HG02763 (cell line): Measurements from ENCODE around the gene FAM200C.
"Not testable (repeated sequence)": the region's sequence is repeated elsewhere in the genome, so short reads cannot be mapped to it uniquely, and the experiment has no call there.

ENCODE experiments used
- ATAC-seq: cut with Tn5 transposase; IDR thresholded peaks from one replicate; pipeline ENCODE4 v1.9.1; 2021; ENCODE audit warnings: mild to moderate bottlenecking, moderate library complexity; ENCODE audit not compliant: unreplicated experiment

FAM200C gene

DNA sequence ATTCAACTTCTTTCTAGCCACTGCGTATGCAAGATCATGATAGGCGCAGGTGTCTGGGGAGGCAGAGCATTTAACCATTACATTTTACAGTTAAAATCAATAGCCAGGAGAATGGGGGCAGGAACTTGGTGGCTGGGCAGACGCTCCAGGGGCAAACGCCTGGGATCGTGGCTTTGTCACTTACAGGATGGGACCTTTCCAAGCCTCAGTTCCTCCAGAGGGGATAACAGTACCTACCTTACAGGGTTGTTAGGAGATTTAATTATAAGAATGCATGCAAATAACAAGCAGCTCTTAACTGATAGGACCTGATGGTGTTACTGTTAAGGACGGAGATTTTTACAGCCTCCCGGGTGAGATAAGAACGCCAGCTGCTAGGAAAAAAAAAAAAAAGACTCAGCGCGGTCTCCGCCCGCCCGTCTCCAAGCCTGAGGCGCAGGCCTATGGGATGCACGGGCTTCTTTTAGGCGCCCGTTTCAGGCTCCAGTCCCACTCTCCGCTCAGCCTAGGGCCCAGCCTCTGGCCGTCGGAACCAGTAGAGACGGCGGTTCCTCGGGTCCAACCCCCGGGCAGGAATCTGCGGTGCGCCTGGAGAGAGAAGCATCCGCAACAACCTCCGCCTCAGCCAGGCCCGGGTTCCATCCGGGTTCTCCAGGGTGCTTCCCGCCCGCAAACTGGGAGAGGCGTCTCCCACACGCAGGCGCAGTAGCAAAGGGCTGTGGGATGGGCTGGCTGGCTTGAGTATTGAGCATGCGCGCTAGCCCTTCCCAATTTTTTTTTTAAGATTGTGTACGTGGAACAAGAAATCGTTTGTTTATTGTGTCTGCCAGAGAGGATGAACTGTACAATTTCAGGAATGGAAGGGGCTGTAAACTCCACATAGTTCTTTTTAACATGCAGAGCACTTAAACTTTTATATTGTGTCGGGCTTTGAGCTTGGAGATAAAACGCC is at the start of gene FAM200C:
FAM200C (minus strand) TSS at position 653 of the 952 bp plus-strand sequence. CDS start 4,564 bp downstream, outside the sequence.
- peak; percentile 87 for ATAC-seq

DNA sequence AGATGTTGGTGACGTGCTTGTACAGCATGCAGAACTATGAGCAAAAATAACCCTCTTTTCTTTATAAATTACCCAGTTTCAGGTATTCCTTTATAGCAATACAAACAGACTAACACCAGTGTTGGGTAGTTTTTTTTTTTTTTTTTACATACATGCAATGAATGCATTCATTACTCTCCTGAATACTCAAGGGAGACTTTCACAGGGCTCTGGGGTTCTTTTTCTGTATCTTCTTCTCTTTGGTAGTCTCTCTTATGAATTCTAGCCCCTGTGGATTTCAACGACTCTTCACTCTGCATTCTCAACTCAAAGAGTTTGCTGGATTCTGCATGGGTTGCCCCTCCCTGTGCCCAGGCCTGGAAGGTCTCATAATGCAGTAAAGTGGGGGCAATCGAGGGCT is 49.6 kb upstream of the FAM200C start:
- no peak for ATAC-seq

DNA sequence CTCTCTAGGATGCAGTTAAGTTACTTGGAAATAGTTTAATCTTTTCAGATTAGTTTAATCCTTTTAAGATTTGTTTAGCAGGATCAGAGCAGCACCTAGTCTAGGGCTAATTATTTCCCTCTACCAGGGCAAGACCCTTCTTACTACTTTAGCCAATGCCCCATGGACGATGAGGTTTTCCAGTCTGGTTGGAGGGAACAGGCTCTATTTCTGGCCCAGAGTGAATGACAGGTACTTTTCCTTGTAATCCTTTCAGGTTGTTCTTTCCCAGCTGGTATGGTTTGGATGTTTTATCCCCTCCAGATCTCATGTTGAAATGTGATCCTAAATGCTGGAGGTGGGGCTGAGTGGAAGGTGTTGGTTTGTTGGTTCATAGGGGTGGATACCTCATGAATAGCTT is 49.0 kb upstream of the FAM200C start:
- ATAC-seq: no peak

DNA sequence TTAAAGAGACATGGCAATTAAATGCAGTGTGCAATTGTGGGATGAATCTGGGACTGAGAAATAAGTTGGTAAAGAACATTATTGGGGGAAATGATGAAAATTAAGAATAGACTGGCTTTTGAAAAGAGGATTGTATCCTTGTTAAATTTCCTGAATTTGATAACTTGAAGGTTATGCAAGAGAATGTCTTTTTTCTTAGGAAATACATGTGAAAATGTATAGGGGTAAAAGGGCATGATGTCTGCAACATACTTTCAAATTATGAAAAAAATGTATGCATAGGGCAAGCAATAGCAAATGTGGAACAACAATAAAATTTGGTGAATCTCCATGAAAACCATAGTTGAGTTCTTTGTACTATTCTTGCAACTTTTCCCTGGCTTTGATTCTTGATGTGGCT is 45.9 kb upstream of the FAM200C start:
- ATAC-seq: no peak

DNA sequence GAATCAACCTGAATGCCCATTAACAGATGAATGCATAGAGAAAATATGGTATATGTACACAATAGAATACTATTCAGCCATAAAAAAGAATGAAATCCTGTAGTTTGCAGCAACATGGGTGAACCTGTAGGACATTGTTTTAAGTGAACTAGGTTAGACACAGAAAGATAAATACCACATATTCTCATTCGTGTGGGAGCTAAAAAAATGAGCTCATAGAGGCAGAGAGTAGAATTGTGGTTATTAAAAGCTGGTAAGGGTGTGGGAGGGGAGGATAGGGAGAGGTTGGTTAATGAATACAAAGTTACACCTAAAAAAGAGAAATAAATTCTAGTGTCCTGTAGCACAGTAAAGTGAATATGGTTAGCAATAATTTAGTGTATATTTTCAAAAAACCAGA is 45.3 kb upstream of the FAM200C start:
- ATAC-seq: peak; percentile 29

DNA sequence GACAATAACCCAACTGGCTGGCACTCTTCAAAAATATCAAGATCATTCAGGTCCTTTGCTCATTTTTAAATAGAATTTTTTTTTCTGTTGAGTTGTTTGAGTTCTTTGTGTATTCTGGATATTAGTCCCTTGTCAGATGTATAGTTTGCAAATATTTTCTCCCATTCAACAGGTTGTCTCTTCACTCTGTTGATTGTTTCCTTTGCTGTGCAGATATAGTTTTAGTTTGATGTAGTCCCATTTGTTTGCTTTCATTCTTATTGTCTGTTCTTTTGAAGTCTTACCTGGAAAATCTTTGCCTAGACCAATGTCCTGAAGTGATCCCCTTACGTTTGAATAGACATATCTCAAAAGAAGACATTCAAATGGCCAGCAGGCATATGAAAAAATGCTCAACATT is 44.6 kb upstream of the FAM200C start:
- no peak for ATAC-seq

DNA sequence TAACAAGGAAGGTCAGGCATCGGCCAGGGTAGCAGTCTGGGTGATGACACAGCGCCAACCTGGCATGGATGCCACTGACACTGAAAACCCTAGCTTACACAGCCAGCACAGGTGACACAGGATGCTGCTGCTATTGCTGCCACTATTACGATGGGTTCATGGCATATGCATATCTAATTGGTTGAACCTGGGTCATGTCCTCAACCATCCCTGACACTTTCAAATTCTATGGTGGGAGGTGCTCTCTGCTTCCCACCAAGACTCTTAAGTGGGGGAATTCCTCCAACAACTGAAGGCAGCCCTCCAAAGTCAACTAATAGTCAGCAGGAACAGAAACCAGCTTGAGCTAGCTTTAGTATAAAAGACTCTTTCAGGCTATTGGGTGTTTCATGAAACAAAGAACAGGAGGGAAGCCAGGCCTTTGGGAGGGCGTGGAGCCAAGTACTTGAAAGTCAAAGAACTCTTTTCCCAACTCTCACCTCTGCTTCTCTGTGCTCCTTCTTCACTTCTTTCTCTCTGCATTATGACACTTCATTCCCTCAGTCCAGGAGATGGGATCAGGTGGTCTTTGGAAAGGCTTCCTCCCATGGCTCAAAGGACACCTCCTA is 43.1 kb upstream of the FAM200C start:
- no peak for ATAC-seq

DNA sequence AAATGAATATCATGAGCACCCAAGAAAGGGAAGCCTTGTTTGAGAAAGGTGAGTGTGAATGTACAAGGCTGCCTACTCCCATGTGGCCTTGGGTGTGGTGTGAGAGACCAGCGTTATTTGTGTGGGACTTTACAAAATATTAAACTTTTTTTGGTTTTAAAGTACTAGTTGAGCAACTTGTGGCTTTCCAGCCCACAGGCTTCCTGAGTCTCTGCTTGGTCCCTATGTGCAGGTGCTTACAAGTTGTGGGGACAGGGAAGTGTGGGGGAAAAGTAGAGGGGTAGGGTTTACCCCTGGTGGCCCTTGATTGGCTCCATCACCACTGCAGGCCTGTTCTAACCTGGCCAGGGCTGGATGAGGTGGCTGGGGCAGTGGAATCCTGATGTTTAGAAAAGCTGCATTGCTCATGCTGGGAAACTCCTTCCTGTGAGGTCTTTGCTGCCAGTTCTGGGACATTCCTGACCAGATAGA is 41.5 kb upstream of the FAM200C start:
- peak; percentile 25 for ATAC-seq

DNA sequence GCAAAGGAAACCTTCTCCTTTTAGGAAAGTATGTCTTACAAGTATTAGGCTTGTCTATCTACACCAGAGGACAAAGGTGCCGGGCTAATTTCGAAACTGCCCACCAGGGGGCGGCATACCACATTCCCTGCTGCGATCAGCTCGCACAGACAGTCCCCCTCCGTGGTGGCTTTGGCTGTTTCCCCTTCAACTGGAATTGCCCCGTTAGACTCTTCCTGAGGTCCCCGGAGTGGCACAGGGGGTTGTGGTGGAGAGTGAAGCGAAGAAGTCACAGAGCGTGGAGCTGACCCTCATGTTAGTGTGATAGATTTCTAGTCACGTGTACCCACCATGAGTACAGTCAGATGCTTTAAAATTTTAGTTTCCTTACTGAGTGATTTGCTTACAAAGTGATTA is 39.3 kb upstream of the FAM200C start:
- peak; percentile 62 for ATAC-seq

DNA sequence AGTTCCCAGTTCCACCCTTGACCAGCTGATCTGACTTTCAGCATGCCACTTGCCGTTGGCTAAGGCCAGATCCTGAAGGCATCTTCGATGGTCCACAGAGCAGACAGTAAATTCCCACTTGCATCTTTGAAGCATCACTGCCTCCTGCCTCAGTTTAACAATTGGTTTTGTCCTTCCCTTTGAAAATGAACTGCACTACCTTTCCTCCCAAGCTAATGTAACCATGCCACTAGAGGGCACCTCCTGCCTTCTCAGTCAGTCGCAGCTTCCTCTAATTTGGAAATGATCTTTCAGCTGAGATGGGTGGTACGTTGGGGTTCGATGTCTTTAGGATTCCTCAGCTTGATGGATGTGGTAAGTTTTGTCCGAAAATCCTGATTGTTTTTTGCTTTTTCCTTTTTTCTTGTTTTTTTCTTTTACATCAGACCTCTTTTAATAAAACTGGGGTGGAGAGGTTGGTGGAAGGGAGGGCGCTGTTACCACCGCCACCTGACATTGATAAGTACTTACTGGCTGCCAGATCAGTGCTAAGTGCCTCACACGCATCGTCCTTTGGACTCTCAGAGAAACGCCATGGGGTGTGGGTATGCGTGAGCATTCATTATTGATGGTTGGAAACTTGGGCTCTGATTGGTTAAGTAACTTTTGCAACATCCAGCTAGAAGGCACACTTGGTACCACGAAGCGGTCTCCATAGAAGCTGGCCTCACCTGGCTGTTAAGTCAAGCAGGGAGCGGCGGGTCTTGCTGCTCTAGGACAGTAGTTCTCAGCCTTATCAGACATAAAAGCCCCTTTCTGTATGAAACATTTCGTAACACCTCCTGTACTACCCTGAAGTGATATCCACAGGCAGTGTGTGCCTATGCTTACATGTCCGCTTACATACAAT is 38.7 kb upstream of the FAM200C start:
- ATAC-seq: peak; percentile 25

DNA sequence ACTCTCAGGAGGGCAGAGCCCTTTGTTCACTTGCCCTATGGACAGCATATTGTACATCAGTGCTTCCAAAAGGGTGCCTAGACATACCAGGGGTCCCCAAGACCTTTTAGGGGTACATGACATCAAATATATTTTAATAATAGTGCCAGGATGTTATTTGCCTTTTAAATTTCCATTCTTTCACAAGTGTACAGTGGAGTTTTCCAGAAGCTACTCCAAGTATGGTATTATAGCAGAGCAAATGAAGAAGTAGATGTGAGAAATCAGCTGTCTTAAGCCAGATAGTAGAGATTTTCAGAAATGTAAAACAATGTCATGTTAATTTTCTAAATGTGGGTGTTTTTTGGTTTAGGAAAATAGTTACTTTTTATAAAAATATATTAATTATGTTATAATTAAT is 37.4 kb upstream of the FAM200C start:
- no peak for ATAC-seq

DNA sequence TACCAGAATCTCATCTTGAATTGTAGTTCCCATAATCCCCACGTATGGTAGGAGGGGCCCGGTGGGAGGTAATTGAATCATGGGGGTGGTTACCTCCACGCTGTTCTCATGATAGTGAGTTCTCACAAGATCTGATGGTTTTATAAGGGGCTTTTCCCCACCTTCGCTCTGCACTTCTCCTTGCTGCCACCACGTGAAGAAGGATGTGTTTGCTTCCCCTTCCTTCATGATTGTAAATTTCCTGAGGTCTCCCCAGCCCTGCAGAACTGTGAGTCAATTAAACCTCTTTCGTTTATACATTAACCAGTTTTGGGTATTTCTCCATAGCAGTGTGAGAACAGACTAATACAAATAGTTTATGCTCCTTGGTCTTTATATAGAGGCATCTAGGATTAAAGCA is 36.8 kb upstream of the FAM200C start:
- ATAC-seq: not testable (repeated sequence)

DNA sequence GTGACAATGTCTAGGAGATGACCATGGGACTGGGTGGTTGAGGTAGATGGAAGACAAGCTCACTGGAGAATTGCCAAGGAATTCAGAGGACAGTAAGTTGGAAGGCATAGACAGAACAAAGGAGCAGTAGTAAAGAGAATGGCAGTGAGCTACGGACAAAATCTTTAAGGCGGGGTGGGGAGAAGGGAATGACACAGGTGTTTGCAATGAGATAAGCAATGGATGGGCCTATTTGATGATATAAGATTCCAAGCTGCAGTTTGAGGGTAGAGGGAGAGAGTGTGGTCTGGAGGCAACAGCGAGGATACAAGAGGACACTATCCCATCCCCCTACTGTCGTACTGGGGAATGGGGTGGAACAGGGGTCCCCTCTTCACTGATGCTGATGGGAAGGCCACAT is 36.2 kb upstream of the FAM200C start:
- no peak for ATAC-seq

DNA sequence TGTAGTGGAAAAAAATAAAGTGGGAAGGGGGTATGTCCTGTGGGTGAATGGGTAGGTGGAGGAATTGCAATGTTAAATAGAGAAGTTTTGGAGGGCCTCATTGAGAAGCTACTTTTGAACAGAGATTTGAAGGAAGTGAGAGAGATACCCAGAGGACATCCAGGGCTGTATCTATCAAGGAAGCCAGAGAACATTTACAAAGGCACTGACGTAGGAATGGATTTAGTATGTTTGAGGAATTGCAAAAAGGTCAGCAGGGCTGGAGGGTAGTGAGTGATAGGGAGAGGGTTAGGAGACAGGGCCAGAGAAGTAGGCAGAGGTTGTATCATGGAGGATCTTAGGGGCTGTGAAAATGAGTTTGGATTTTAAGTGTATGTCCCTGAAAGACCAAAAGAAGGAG is 35.7 kb upstream of the FAM200C start:
- ATAC-seq: no peak

DNA sequence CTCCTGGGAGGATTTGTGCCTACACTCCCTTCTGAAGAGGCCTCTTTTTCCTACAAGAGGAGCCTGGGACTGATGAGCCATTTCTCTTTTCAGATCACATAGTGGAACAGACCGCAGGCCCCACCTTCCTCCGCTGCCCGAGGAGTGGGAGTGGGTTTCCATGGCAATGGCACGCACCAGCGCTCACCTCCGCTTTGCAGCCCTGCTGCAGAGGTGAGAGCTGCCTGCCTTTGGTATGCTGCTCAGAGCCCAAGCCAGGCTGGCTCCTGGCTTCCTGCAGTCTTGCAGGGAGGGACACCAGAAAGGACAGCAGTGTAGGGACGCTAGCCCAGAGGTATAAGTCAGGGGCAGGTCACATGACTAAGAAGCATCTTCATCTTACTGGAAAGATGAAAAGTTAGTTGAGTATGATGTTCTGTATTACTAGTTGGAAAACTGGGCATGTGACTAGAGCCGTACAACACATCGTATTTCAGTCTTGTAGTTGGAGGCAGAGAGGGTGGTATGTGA is 34.2 kb upstream of the FAM200C start:
- ATAC-seq: peak; percentile 80

DNA sequence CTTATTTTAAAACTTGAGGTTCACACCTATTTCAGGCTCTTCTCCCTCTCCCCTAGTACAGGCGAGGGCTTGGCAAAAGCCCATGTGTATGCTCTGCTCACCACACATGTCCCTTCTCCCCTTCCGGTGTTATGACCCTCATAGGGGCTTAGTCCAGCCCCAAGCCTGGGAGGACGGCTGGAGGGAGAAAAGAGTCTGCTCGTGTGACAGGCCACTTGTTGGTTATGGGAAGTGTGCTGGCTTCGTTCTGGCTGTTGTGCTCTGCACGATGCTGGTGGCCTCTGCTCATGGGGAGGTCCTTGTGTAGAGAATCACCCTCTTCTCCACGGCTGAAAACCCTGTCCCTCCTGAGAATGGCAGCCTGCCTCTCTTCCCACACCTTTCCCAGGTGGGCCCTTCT is 32.9 kb upstream of the FAM200C start:
- no peak for ATAC-seq

DNA sequence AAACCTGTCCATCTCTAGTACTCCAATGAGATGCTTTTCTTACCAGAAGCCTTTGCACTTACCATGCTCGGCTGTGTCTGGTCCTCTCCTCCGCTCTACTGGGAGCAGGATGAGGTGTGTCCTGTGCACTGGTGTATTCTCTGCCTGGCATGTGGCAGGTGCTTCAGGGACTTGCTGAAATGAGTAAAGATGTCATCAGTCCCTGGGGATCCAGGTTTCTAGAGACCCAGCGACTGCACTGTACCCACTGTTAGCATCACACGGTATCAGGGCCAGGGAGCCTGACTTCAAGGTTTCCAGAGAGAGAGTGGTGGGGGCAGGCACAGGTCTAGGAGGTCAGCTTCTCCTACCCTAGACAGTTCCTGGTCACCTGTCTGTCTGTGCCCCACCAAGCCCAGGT is 32.3 kb upstream of the FAM200C start:
- no peak for ATAC-seq

DNA sequence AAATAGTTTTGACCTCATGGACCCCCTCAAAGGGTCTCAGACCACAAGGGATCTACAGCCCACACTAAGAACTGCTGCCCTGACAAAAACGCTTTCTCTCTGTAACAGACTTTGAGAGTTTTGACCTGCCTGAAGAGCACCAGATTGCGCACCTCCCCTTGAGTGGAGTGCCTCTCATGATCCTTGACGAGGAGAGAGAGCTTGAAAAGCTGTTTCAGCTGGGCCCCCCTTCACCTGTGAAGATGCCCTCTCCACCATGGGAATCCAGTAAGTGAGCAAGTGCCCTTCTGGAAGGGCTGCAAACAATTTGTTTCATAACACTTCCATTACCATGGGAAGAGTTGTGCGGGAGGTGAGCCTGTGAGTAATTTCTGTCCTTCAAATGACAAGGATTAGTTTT is 27.8 kb upstream of the FAM200C start:
- ATAC-seq: no peak

DNA sequence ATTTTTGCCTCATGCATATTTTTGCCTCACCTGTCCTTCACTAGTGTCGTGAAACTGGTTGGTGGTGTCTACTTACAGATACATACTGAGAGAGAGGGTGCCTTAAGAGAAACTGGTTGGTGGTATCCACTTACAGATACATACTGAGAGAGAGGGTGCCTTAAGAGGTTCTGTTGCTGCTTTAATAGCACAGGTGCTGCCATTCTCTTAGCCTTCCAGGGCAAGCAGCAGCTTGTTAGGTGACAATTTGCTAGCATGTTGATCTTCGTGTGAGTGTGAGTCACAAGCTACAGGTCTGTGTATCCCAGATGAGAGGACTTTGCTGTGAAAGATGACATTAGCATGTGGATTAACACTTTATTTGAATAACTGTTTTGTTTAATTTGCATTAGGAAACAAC is 23.2 kb upstream of the FAM200C start:
- no peak for ATAC-seq

DNA sequence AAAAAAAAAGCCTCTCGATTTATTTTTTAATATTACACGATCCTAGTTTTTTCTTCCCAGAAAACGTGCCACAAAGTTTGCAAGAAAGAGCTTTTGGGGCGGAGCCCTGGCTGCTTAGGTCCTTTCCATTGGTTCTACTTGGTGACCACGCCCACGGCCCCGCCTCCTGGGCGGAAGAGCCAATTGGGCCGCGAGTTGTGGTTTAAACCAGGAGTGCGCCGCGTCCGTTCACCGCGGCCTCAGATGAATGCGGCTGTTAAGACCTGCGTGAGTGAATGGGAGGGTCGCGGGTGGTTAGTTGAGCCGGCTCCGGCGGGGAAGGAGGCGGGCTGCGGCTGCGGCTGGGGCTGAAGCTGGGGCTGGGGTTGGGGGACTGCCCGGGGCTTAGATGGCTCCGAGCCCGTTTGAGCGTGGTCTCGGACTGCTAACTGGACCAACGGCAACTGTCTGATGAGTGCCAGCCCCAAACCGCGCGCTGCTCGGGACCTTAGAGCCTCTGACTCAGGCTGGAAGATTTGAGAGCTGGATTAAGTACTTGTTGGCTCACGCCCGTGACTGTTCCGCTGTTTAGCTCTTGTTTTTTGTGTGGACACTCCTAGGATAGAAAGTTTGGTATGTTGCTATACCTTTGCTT is 21.9 kb upstream of the FAM200C start, which contains the start of gene PTTG1:
PTTG1 (plus strand) TSS at position 231 of the 634 bp plus-strand sequence. CDS start 458 bp downstream, outside the sequence.
- peak; percentile 61 for ATAC-seq

DNA sequence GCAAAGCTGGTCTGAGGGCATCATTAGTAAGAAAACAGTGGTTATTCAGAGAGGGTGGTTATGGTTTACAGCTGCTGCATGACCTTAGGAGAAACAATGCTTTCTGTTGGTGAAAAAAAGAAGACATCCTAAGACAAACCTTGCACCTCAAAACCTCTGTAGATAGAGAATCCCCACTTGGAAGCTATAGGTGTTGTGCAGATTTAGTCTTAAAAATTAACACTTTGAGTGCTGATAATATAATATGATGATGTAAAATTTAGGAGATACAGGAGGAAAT is 20.4 kb upstream of the FAM200C start:
- no peak for ATAC-seq
